ENCODE data around the gene CTU2. TPM values are rescaled to one million over a fixed set of nuclear protein-coding genes. Genes with fewer than 3 reads are reported as not detected.

CTU2 gene
- total RNA-seq, 1 donor from 2014 or later, result 32.1 TPM

DNA sequence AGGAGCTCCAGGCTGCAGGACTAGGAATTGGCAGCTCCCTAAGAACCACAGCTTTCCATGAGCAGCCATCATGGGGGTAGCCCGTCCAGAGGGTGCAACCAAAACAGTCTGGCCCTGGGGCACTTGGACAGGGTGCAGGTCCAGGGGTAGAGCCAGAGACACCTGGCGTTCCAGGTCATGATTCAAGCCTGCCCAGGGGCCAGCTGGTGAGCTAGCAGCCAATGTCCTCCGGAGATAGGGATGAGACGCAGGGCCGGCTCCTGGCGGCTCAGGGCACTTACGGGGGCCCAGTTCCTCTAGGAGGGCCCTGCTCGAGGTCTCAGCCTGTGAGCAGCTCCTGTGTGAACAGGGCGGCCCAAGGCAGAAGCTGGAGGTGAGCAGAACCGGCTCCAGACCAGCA lies 56.6 kb downstream of the CTU2 start:
- H3K27ac Mint-ChIP-seq (ENCODE audit: unreplicated experiment), result no peak overlapping the region
- H3K4me3 Mint-ChIP-seq, result no peak overlapping the region
- H3K9me3 Mint-ChIP-seq, result no peaks in the 10 kb centered on the region
- no peak for DNase-seq (ENCODE audit: low read depth, low spot score)
- H3K27me3 Mint-ChIP-seq (ENCODE audit: low read depth), result no peaks in the 10 kb centered on the region
- H3K36me3 Mint-ChIP-seq (ENCODE audit: low read depth), result no peaks in the 10 kb centered on the region
- peaks cover 19% of the 10 kb centered on the region for H3K4me1 Mint-ChIP-seq
- TF ChIP-seq, protein P1, sequence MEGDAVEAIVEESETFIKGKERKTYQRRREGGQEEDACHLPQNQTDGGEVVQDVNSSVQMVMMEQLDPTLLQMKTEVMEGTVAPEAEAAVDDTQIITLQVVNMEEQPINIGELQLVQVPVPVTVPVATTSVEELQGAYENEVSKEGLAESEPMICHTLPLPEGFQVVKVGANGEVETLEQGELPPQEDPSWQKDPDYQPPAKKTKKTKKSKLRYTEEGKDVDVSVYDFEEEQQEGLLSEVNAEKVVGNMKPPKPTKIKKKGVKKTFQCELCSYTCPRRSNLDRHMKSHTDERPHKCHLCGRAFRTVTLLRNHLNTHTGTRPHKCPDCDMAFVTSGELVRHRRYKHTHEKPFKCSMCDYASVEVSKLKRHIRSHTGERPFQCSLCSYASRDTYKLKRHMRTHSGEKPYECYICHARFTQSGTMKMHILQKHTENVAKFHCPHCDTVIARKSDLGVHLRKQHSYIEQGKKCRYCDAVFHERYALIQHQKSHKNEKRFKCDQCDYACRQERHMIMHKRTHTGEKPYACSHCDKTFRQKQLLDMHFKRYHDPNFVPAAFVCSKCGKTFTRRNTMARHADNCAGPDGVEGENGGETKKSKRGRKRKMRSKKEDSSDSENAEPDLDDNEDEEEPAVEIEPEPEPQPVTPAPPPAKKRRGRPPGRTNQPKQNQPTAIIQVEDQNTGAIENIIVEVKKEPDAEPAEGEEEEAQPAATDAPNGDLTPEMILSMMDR (conservative IDR thresholded peaks at IDR 0.05), result no peak

DNA sequence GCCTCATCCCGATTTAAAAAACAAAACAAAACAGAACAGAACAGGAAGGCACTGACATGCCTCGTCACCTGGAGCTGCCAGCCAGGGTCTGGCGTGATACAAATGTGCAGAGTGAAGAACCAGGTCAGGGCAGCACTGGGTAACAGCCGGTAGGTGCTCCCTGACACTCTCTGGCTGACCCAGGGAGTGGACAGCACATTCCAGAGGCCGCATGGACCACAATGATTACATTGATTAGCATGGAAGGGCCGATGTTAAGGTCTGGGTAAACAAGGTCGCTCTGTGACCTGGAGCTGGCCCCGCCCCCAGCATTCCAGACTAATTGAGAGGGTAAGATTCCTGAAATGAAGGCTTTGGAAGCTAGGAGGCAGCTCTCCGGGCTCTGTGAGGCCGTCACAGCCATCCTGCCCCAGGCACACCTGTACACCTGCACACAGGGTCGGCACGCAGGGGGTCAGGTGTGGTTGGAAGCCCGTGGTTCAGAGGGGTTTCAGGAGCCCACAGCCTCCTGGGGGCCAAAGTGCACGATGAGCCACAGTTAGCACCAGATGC lies 57.3 kb downstream of the CTU2 start:
- Mint-ChIP-seq H3K9me3 (no peaks in the 10 kb centered on the region), H3K4me1 (peaks cover 19% of the 10 kb centered on the region)
- TF ChIP-seq, protein P1 (conservative IDR thresholded peaks at IDR 0.05), result peak; percentile 17

DNA sequence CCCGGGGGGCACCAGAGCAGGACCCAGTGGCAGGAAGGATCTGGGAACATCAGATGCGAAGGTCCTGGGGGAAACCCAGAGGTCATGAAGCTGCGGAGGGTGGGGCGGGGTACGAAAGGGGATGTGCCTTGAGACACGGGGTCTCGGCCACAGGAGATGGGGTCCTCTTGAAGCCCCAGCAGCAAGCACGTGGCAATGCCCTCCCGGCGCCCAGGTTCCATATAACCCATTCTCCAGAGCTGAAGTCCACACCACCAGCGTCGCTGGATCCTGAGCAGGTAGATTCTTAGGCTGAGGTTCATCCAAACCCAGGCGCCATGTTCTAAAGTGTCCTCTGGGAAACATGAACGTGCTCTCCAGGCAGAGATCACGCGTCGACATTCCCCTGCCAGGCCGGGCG lies 57.8 kb downstream of the CTU2 start:
- no peaks in the 10 kb centered on the region for H3K27me3 Mint-ChIP-seq (ENCODE audit: low read depth)

More for the DNA sequence above, 57.3 kb downstream of the CTU2 start:
- DNase-seq (ENCODE audit: low read depth, low spot score), result no peak
- H3K36me3 Mint-ChIP-seq (ENCODE audit: low read depth), result no peaks in the 10 kb centered on the region
- no peak overlapping the region for H3K4me3 Mint-ChIP-seq
- no peak overlapping the region for H3K27ac Mint-ChIP-seq (ENCODE audit: unreplicated experiment)
- H3K27me3 Mint-ChIP-seq (ENCODE audit: low read depth), result no peaks in the 10 kb centered on the region

DNA sequence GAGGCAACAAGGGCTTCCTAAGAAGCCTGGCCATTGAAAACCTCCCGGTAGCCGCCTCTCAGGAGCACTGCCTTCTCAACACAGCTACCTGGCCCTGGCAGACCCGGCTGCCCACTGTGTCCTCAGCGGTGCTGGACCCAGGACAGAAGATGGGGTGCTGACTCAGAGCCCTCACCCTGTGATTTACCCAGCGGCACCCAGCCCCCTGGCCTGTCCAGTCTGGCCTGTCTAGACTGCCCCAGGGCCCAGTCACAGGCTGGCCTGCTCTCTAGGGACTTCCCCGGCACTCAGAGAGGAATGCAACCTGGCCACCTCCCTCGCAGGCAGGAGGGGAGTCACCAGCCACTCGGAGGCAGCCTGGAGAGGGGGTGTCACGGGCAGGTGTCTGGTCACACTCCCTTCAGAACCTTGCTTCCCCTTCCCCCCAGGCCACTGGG lies 58.6 kb downstream of the CTU2 start:
- no peaks in the 10 kb centered on the region for H3K9me3 Mint-ChIP-seq
- TF ChIP-seq, protein P1 (conservative IDR thresholded peaks at IDR 0.05), result no peak
- no peak for DNase-seq (ENCODE audit: low read depth, low spot score)
- no peak overlapping the region for H3K27ac Mint-ChIP-seq (ENCODE audit: unreplicated experiment)
- no peak overlapping the region for H3K4me3 Mint-ChIP-seq
- H3K4me1 Mint-ChIP-seq, result peaks cover 8% of the 10 kb centered on the region
- no peaks in the 10 kb centered on the region for H3K27me3 Mint-ChIP-seq (ENCODE audit: low read depth)
- no peaks in the 10 kb centered on the region for H3K36me3 Mint-ChIP-seq (ENCODE audit: low read depth)

More for the DNA sequence above, 57.8 kb downstream of the CTU2 start:
- Mint-ChIP-seq H3K36me3 (ENCODE audit: low read depth) (no peaks in the 10 kb centered on the region), H3K4me3 (no peak overlapping the region), H3K27ac (ENCODE audit: unreplicated experiment) (no peak overlapping the region), H3K9me3 (no peaks in the 10 kb centered on the region), H3K4me1 (peaks cover 14% of the 10 kb centered on the region)
- DNase-seq (ENCODE audit: low read depth, low spot score), result no peak
- TF ChIP-seq, protein P1 (conservative IDR thresholded peaks at IDR 0.05), result no peak

Small RNA genes within 50 kb of the gene (microRNA-seq; reads per million reads assigned to microRNA genes)
- not detected for gene MIR4722

Other genes with a start within 250 kb of the CTU2 start
- gene ZC3H18, start 136.1 kb upstream of the CTU2 start, total RNA-seq, result 88.5 and 90.4 TPM in 2 replicates
- gene IL17C, start 67.9 kb upstream of the CTU2 start, total RNA-seq, result 0.23 TPM in 1 of 2 replicates, not detected in the other
- gene CYBA, start 55.5 kb upstream of the CTU2 start, total RNA-seq, result 22.0 and 22.3 TPM in 2 replicates
- gene MVD, start 43.4 kb upstream of the CTU2 start, total RNA-seq, result 171 and 196 TPM in 2 replicates
- gene SNAI3, start 20.0 kb upstream of the CTU2 start, total RNA-seq, result not detected in 2 replicates
- 30.7 and 31.3 TPM in 2 replicates for gene RNF166, start 95 bp upstream of the CTU2 start, total RNA-seq
- gene PIEZO1, start 78.7 kb downstream of the CTU2 start, total RNA-seq, result 17.8 and 20.7 TPM in 2 replicates
- 79.6 and 79.9 TPM in 2 replicates for gene CDT1, start 97.3 kb downstream of the CTU2 start, total RNA-seq
- gene APRT, start 105.4 kb downstream of the CTU2 start, total RNA-seq, result 114 and 116 TPM in 2 replicates
- 19.7 and 20.1 TPM in 2 replicates for gene GALNS, start 150.4 kb downstream of the CTU2 start, total RNA-seq
- gene TRAPPC2L, start 150.6 kb downstream of the CTU2 start, total RNA-seq, result 89.8 and 95.1 TPM in 2 replicates
- gene PABPN1L, start 160.2 kb downstream of the CTU2 start, total RNA-seq, result not detected in 2 replicates